WERI-Rb-1 (cell line): ENCODE measurements around the gene SLC2A10.

Experiments
- DNase-seq: peaks from one replicate; pipeline ENCODE4 v3.0.0-alpha.2; 2020
- H3K27ac ChIP-seq: fragments of 250-450 bp; sonication (Bioruptor Pico); 2 replicates; pipeline ENCODE4 v1.5.1; 2020; ENCODE audit warnings: mild to moderate bottlenecking, moderate library complexity
- H3K27me3 ChIP-seq: fragments of 250-450 bp; sonication (Bioruptor Pico); 2 replicates; pipeline ENCODE4 v1.5.1; 2021; ENCODE audit warnings: mild to moderate bottlenecking, low read depth, moderate library complexity; ENCODE audit not compliant: insufficient read depth, severe bottlenecking
- H3K36me3 ChIP-seq: fragments of 250-450 bp; sonication (Bioruptor Pico); 2 replicates; pipeline ENCODE4 v1.5.1; 2020; ENCODE audit warnings: mild to moderate bottlenecking, moderate library complexity
- H3K4me3 ChIP-seq: 2 replicates; pipeline ENCODE4 v1.5.1; 2011; ENCODE audit warnings: low read depth, mild to moderate bottlenecking, control low read depth, low read length
- H3K9me3 ChIP-seq: fragments of 250-450 bp; sonication (Bioruptor Pico); 2 replicates; pipeline ENCODE4 v1.5.1; 2021; ENCODE audit warnings: mild to moderate bottlenecking, moderate library complexity; ENCODE audit not compliant: severe bottlenecking
- CTCF ChIP-seq: IDR thresholded peaks from 2 replicates; pipeline ENCODE4 v1.5.1; 2011; ENCODE audit warnings: low read depth, mild to moderate bottlenecking, control low read depth, inconsistent platforms, low read length

SLC2A10 gene

GRCh38 chr20:46694484-46694883 is 15.0 kb upstream of the SLC2A10 start:
- TF ChIP-seq CTCF, result no peak
- Histone ChIP-seq H3K36me3 (no peaks in the 10 kb centered on the region), H3K27ac (no peak overlapping the region), H3K4me3 (no peak overlapping the region), H3K27me3 (no peaks in the 10 kb centered on the region), H3K9me3 (no peaks in the 10 kb centered on the region)
- no peak for DNase-seq

DNA sequence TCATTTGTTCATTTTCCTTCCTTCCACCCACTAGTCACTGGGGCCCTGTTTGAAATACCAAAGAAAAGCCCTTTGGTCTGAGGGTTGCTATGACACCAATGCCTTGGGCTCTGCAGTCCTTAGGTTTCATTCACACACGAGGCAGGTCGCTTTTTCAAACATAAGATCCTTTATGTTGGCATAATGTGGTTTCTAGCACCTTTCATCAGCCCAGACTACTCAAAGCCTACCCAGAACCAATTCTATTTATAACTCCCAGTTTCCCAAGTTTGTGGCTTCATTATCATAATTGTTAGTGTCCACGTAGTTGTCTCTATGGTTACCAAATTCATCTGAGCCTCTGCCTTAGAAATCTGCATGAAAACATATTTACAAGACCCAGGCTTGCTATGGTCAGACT is 13.6 kb upstream of the SLC2A10 start:
- TF ChIP-seq CTCF, result no peak
- no peaks in the 10 kb centered on the region for H3K36me3 ChIP-seq
- H3K9me3 ChIP-seq, result no peaks in the 10 kb centered on the region
- H3K4me3 ChIP-seq, result no peak overlapping the region
- H3K27ac ChIP-seq, result no peak overlapping the region
- no peak for DNase-seq
- H3K27me3 ChIP-seq, result no peaks in the 10 kb centered on the region

DNA sequence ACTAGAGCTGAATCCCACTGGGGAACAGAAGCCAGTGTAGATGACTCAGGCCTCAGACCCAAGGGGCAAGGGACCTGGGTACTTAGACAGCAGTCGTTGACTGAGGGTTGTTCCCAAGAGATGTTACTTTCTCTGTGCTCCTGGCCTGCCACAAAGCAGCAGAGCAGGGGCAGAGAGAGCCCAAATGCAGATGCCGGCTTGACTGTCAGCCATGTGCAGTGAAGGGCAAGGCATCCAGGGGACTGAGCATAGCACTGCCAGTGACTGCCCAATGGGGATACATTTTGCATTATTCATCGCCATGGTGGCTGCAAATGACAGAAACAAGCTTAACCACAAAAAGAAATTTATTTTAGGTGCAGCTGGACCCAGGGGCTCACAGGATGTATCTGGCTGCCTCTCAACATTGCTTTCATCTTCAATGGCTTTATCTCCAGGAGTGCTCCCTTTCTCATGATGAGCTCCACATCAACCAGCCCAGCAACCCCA is 12.6 kb upstream of the SLC2A10 start:
- H3K27ac ChIP-seq, result no peak overlapping the region
- DNase-seq, result no peak
- H3K36me3 ChIP-seq, result no peaks in the 10 kb centered on the region
- no peak for TF ChIP-seq CTCF
- H3K9me3 ChIP-seq, result no peaks in the 10 kb centered on the region
- no peak overlapping the region for H3K4me3 ChIP-seq
- H3K27me3 ChIP-seq, result no peaks in the 10 kb centered on the region

DNA sequence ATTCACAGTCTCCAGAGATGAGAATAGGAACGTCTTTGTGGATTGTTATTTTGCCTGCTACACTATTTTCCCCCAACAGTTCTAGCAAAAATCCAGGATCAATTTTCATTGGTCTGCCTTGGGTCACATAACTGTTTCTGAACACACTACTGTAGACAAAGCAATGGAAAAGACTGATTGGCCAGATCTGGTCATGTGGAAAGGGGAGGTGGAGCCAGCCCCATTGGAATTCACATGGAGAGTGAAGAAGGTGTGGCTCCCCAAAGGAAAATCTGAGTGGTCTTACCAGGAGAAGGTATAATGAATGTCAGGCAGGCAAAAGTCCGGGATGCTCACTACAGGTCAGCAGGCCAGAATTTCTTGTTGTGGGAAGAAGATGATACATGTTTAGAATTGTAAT is 10.7 kb upstream of the SLC2A10 start:
- H3K36me3 ChIP-seq, result no peaks in the 10 kb centered on the region
- no peaks in the 10 kb centered on the region for H3K27me3 ChIP-seq
- no peak overlapping the region for H3K27ac ChIP-seq
- DNase-seq, result no peak
- no peaks in the 10 kb centered on the region for H3K9me3 ChIP-seq
- no peak for TF ChIP-seq CTCF
- H3K4me3 ChIP-seq, result no peak overlapping the region

DNA sequence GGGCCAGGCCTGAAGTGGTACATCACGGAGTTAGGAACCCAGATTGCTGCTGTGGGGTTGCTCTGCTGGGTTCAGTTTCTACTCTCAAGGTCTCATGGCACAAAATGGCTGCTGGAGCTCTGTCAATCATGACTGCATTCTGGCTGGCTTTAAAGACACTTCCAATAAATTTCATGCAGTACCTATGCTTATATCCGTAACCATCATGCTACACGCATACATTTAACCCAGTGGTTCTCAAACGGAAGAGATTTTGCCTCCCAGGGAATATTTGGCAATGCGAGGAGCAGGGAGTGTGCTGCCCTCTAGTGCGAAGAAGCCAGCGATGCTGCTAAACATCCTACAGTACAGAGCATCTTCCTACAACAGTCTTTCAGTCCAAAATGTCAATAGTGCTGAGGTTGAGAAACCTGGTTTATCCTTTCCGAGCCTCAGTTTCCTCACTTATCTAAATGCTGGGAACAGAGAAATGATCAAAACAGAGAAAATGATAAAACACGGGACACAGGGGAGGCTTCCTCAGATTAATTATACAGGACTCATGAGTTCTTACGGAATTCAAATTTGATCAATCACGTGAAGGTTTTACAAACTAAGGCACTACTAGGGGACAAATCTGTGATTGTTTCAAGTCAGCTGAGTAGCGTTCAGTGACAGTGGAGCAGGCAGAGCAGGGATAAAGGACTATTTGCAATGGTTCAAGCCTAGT is 9.6 kb upstream of the SLC2A10 start:
- no peaks in the 10 kb centered on the region for H3K27me3 ChIP-seq
- DNase-seq, result peak; percentile 23
- no peak overlapping the region for H3K27ac ChIP-seq
- no peaks in the 10 kb centered on the region for H3K36me3 ChIP-seq
- peak; percentile 74 for TF ChIP-seq CTCF
- H3K9me3 ChIP-seq, result no peaks in the 10 kb centered on the region
- no peak overlapping the region for H3K4me3 ChIP-seq

- H3K27me3 ChIP-seq, result no peaks in the 10 kb centered on the region
- no peak overlapping the region for H3K27ac ChIP-seq
- no peak for TF ChIP-seq CTCF
- DNase-seq, result no peak
- no peaks in the 10 kb centered on the region for H3K9me3 ChIP-seq
- H3K4me3 ChIP-seq, result no peak overlapping the region
- no peaks in the 10 kb centered on the region for H3K36me3 ChIP-seq
These were observed 9.0 kb upstream of the SLC2A10 start for GRCh38 chr20:46700481-46700880.
